IMR-90 (cell line): Measurements from ENCODE around the gene CLEC10A. TPM values are rescaled to one million over a fixed set of nuclear protein-coding genes. Genes with fewer than 3 reads are reported as not detected.

Experiments
- ATAC-seq: fragments of 200-7000 bp; cut with Tn5 transposase; 2 replicates; pipeline ENCODE4 v1.9.1; 2020; ENCODE audit warnings: low read depth, mild to moderate bottlenecking, moderate library complexity
- BruUV-seq: library from RNA; stranded (reverse); fragments of 400-500 nt; replicated peaks from 2 replicates; lab custom pipeline; 2021; lab: Mats Ljungman, UMichigan
- CTCF ChIA-PET: fragments of 300-600 bp; formaldehyde crosslinking; extraction: SDS; loops from one replicate; lab custom pipeline; 2021; ENCODE audit warnings: antibody characterized with exemption; lab: Yijun Ruan, JAX
- POLR2A ChIA-PET: fragments of 300-600 bp; sonication (Branson Sonifier 250); formaldehyde crosslinking; loops from one replicate; lab custom pipeline; 2022; ENCODE audit warnings: antibody characterized with exemption; ENCODE audit not compliant: unreplicated experiment; lab: Charles Lee
- DNase-seq: peaks from one replicate; pipeline ENCODE4 v3.0.0; 2013
- H2AFZ ChIP-seq: replicated peaks from 2 replicates; pipeline ENCODE3; 2013; ENCODE audit warnings: low read length, mild to moderate bottlenecking; ENCODE audit not compliant: poor library complexity
- H2AK5ac ChIP-seq: 2 replicates; pipeline ENCODE4 v1.6.1; 2013; ENCODE audit warnings: low read depth, low read length, inconsistent platforms
- H2AK9ac ChIP-seq: replicated peaks from 2 replicates; pipeline ENCODE3; 2013; ENCODE audit warnings: mild to moderate bottlenecking, low read depth, low read length, moderate library complexity; ENCODE audit not compliant: poor library complexity
- H2BK120ac ChIP-seq: 2 replicates; pipeline ENCODE4 v1.6.1; 2013; ENCODE audit warnings: low read depth, low read length, inconsistent platforms
- H2BK15ac ChIP-seq: 3 replicates; pipeline ENCODE4 v1.6.1; 2013; ENCODE audit warnings: low read depth, low read length, inconsistent platforms
- H2BK20ac ChIP-seq: 2 replicates; pipeline ENCODE4 v1.6.1; 2013; ENCODE audit warnings: low read depth, mild to moderate bottlenecking, inconsistent platforms, low read length, moderate library complexity
- H2BK5ac ChIP-seq: 2 replicates; pipeline ENCODE4 v1.6.1; 2013; ENCODE audit warnings: mild to moderate bottlenecking, low read depth, low read length, inconsistent platforms; ENCODE audit not compliant: poor library complexity, severe bottlenecking
- H3K14ac ChIP-seq: replicated peaks from 2 replicates; pipeline ENCODE4 v1.6.1; 2013; ENCODE audit warnings: low read depth, low read length, inconsistent platforms
- H3K18ac ChIP-seq: 2 replicates; pipeline ENCODE4 v1.6.1; 2013; ENCODE audit warnings: low read depth, low read length, control low read depth
- H3K23ac ChIP-seq: 2 replicates; pipeline ENCODE4 v1.6.1; 2013; ENCODE audit warnings: low read depth, low read length, inconsistent platforms
- H3K27ac ChIP-seq: 2 replicates; pipeline ENCODE4 v1.5.1; 2013; ENCODE audit warnings: mild to moderate bottlenecking, control low read depth, low read length; ENCODE audit not compliant: insufficient read depth
- H3K27me3 ChIP-seq: 2 replicates; pipeline ENCODE4 v1.6.1; 2013; ENCODE audit warnings: low read length; ENCODE audit not compliant: control insufficient read depth, insufficient read depth
- H3K36me3 ChIP-seq: 2 replicates; pipeline ENCODE4 v1.6.1; 2013; ENCODE audit warnings: low read length, mixed read lengths; ENCODE audit not compliant: control insufficient read depth, insufficient read depth
- H3K4ac ChIP-seq: 2 replicates; pipeline ENCODE4 v1.6.1; 2013; ENCODE audit warnings: low read depth, low read length, inconsistent platforms
- H3K4me1 ChIP-seq: 2 replicates; pipeline ENCODE4 v1.6.1; 2013; ENCODE audit warnings: low read length, mixed read lengths; ENCODE audit not compliant: control insufficient read depth, insufficient read depth
- H3K4me2 ChIP-seq: 2 replicates; pipeline ENCODE4 v1.6.1; 2013; ENCODE audit warnings: low read depth, mild to moderate bottlenecking, control low read depth, low read length, moderate library complexity
- H3K4me3 ChIP-seq: 2 replicates; pipeline ENCODE4 v1.5.1; 2013; ENCODE audit warnings: low read depth, mild to moderate bottlenecking, control low read depth, low read length, moderate library complexity; ENCODE audit not compliant: insufficient read depth
- H3K56ac ChIP-seq: 2 replicates; pipeline ENCODE4 v1.6.1; 2013; ENCODE audit warnings: low read length, inconsistent platforms; ENCODE audit not compliant: insufficient read depth; ENCODE audit errors: extremely low read depth
- H3K79me1 ChIP-seq, 2 experiments: 2 replicates each; pipeline ENCODE4 v1.6.1; 2013; ENCODE audit warnings: low read length in 2 of 2, inconsistent platforms in 1 of 2, low read depth in 1 of 2
- H3K9ac ChIP-seq: 2 replicates; pipeline ENCODE4 v1.6.1; 2013; ENCODE audit warnings: low read depth, low read length, control low read depth
- H3K9me1 ChIP-seq: 2 replicates; pipeline ENCODE4 v1.6.1; 2013; ENCODE audit warnings: low read length, inconsistent platforms; ENCODE audit not compliant: insufficient read depth
- H3K9me3 ChIP-seq: 2 replicates; pipeline ENCODE4 v1.6.1; 2013; ENCODE audit warnings: low read length; ENCODE audit not compliant: control insufficient read depth, insufficient read depth
- H4K20me1 ChIP-seq: 2 replicates; pipeline ENCODE4 v1.6.1; 2013; ENCODE audit warnings: low read length, inconsistent platforms; ENCODE audit not compliant: insufficient read depth
- H4K5ac ChIP-seq: 2 replicates; pipeline ENCODE4 v1.6.1; 2013; ENCODE audit warnings: mild to moderate bottlenecking, low read depth, low read length, control low read depth
- H4K8ac ChIP-seq, 2 experiments: 2 replicates each; pipeline ENCODE4 v1.6.1; 2013; ENCODE audit warnings: low read depth in 2 of 2, low read length in 2 of 2, control low read depth in 1 of 2, inconsistent platforms in 1 of 2
- H4K91ac ChIP-seq: 2 replicates; pipeline ENCODE4 v1.6.1; 2013; ENCODE audit warnings: low read depth, low read length, inconsistent platforms; ENCODE audit not compliant: insufficient read depth
- CEBPB ChIP-seq: IDR thresholded peaks from 2 replicates; pipeline ENCODE4 v1.6.1; 2012; ENCODE audit warnings: low read depth, low read length, improper control_type of control experiment
- CHD1 ChIP-seq: IDR thresholded peaks from 2 replicates; pipeline ENCODE4 v1.6.1; 2012; ENCODE audit warnings: low read depth, low read length, improper control_type of control experiment
- CTCF ChIP-seq: conservative IDR thresholded peaks from 2 replicates; pipeline ENCODE4 v1.5.1; 2012; ENCODE audit warnings: mild to moderate bottlenecking, low read depth, low read length, improper control_type of control experiment
- ELK1 ChIP-seq: fragments of 150-350 bp; IDR thresholded peaks from 2 replicates; pipeline ENCODE4 v1.6.1; 2016; ENCODE audit warnings: low read depth, mild to moderate bottlenecking, low read length, moderate library complexity, borderline replicate concordance
- FOS ChIP-seq: fragments of 150-350 bp; IDR thresholded peaks from 2 replicates; pipeline ENCODE4 v1.6.1; 2016; ENCODE audit warnings: low read depth, low read length
- MAFK ChIP-seq: IDR thresholded peaks from 2 replicates; pipeline ENCODE4 v1.6.1; 2012; ENCODE audit warnings: low read depth, low read length, improper control_type of control experiment
- MXI1 ChIP-seq: IDR thresholded peaks from 2 replicates; pipeline ENCODE4 v1.6.1; 2012; ENCODE audit warnings: low read depth, mild to moderate bottlenecking, low read length, moderate library complexity, borderline replicate concordance
- NFE2L2 ChIP-seq: fragments of 150-350 bp; IDR thresholded peaks from 2 replicates; pipeline ENCODE4 v1.6.1; 2016; ENCODE audit warnings: low read depth, mild to moderate bottlenecking, low read length
- POLR2A ChIP-seq: IDR thresholded peaks from 2 replicates; pipeline ENCODE4 v1.6.1; 2012; ENCODE audit warnings: mild to moderate bottlenecking, low read depth, low read length
- RAD21 ChIP-seq: IDR thresholded peaks from 2 replicates; pipeline ENCODE4 v1.6.1; 2012; ENCODE audit warnings: low read length, improper control_type of control experiment
- RCOR1 ChIP-seq: IDR thresholded peaks from 2 replicates; pipeline ENCODE4 v1.6.1; 2012; ENCODE audit warnings: mild to moderate bottlenecking, low read length, improper control_type of control experiment; ENCODE audit not compliant: insufficient replicate concordance
- RFX5 ChIP-seq: IDR thresholded peaks from 2 replicates; pipeline ENCODE4 v1.8.0; 2012; ENCODE audit warnings: low read depth, mild to moderate bottlenecking, low read length, moderate library complexity
- SMC3 ChIP-seq: fragments of 150-350 bp; IDR thresholded peaks from 2 replicates; pipeline ENCODE4 v1.6.1; 2016; ENCODE audit warnings: low read depth, mild to moderate bottlenecking, antibody characterized with exemption, low read length, moderate library complexity
- WGBS, 2 experiments: methylation state at CpG; one replicate each; pipeline versions ENCODE4 v1.1.5 to v1.1.7; 2013; ENCODE audit warnings: missing lambda C conversion rate in 2 of 2; ENCODE audit not compliant: insufficient read length in 1 of 2; ENCODE audit errors: extremely low coverage in 2 of 2; 5-methylcytosine and 5-hydroxymethylcytosine counted together
- dilution Hi-C: fragments of 300-500 bp; cut with HindIII; formaldehyde crosslinking; loops from one replicate; pipeline ENCODE4 v1.14.3; 2018; ENCODE audit warnings: low sequenced_read_pairs; ENCODE audit not compliant: unreplicated experiment
- in situ Hi-C: fragments of 300-500 bp; cut with MboI; formaldehyde crosslinking; loops from 3 replicates; pipeline ENCODE4 v1.14.3; 2019; ENCODE audit warnings: low sequenced_read_pairs, inconsistent platforms, mixed read lengths
- intact Hi-C: fragments of 100-400 bp; cut with micrococcal nuclease; formaldehyde crosslinking; loops from 2 replicates; pipeline ENCODE4 v1.10.0; 2022
- polyA plus RNA-seq, 3 experiments: library from polyadenylated mRNA; depleted of rRNA; stranded (reverse); fragments of >200 nt; gene quantifications; 2 replicates each; pipeline ENCODE4 v1.2.3, GENCODE V29; 2012; ENCODE audit warnings: low replicate concordance in 1 of 3
- total RNA-seq: library from RNA; depleted of rRNA; stranded (reverse); fragments of >200 nt; gene quantifications from 2 replicates; pipeline ENCODE4 v1.2.3, GENCODE V29; 2012

Gene CLEC10A
- total and polyA plus RNA-seq, 2 of the 4 experiments (the other 2 are of a cell fraction), result not detected

GRCh38 chr17:7081341-7082062 is 1.5 kb upstream of the CLEC10A start:
- Histone ChIP-seq H3K27me3 (peaks cover 8% of the 10 kb centered on the region), H2BK120ac (no peak overlapping the region), H3K9ac (no peak overlapping the region), H3K4me1 (no peaks in the 10 kb centered on the region), H3K23ac (no peak overlapping the region), H4K20me1 (no peaks in the 10 kb centered on the region), H3K56ac (no peak overlapping the region), H2BK5ac (no peak overlapping the region), H4K8ac (no peak overlapping the region), H3K36me3 (no peaks in the 10 kb centered on the region), H2AFZ (no peak overlapping the region), H2BK15ac (no peak overlapping the region), H3K4me3 (no peak overlapping the region), H3K14ac (no peak overlapping the region), H3K4me2 (no peak overlapping the region), H4K5ac (no peak overlapping the region), H2BK20ac (no peak overlapping the region), H3K9me3 (no peaks in the 10 kb centered on the region), H2AK5ac (no peak overlapping the region), H3K9me1 (no peaks in the 10 kb centered on the region), H3K27ac (no peak overlapping the region), H4K91ac (no peak overlapping the region), H3K79me1 (no peaks in the 10 kb centered on the region), H2AK9ac (no peak overlapping the region), H3K4ac (no peak overlapping the region), H3K18ac (no peak overlapping the region)
- in situ Hi-C loops, result no loop called here
- DNase-seq, result no peak
- dilution Hi-C loops, result no loop called here
- CTCF ChIA-PET, result interaction anchor here (1.5 kb wide), 1 partner anchor 29 kb away, joined by 3 read pairs; no protein-coding TSS in a partner anchor
- POLR2A ChIA-PET, result no interaction called here
- TF ChIP-seq RFX5 (no peak), POLR2A (no peak), RCOR1 (no peak), CTCF (no peak), ELK1 (no peak), CHD1 (no peak), MXI1 (no peak), CEBPB (no peak), FOS (no peak), MAFK (no peak), SMC3 (no peak), NFE2L2 (no peak), RAD21 (no peak)
- BruUV-seq, result no TSS peak
- WGBS, 2 experiments, result no CpG with 5 or more reads among the region's 16 CpGs
- ATAC-seq, result no peak
- intact Hi-C loops, result no loop called here
